NB4 (cell line): ENCODE data around the gene PRRX2.

ENCODE experiments used
- CTCF ChIP-seq: IDR thresholded peaks from one replicate; pipeline ENCODE4 v1.5.1; 2012; ENCODE audit warnings: low read depth, low read length
- MAX ChIP-seq: IDR thresholded peaks from 2 replicates; pipeline ENCODE4 v1.6.1; 2011; ENCODE audit warnings: low read depth, low read length
- POLR2A ChIP-seq: IDR thresholded peaks from 2 replicates; pipeline ENCODE4 v1.6.1; 2011; ENCODE audit warnings: mild to moderate bottlenecking; ENCODE audit not compliant: insufficient read length; ENCODE audit errors: extremely low read depth

- TF ChIP-seq CTCF = no peak
- no peak for TF ChIP-seq POLR2A
- TF ChIP-seq MAX = no peak
These were observed 38.7 kb upstream of the PRRX2 start for GRCh38 chr9:129626625-129627284.
